Testis (tissue), 3 donors: ENCODE data around the gene FAF1. TPM values are rescaled to one million over a fixed set of nuclear protein-coding genes. Genes with fewer than 3 reads are reported as not detected.
A peak's percentile ranks its signal among the peaks of the same experiment; 100 is the strongest.

Experiments
- DNase-seq: peaks from one replicate; pipeline ENCODE4 v3.0.0-alpha.2; 2019
- H3K27ac ChIP-seq, 2 donors: fragments of 200-600 bp; sonication (generic); one replicate each; pipeline ENCODE4 v1.5.1; 2019
- H3K27me3 ChIP-seq: fragments of 200-600 bp; sonication (generic); one replicate; pipeline ENCODE4 v1.5.1; 2019
- H3K36me3 ChIP-seq: fragments of 200-600 bp; sonication (generic); one replicate; pipeline ENCODE4 v1.5.1; 2017; ENCODE audit warnings: low read depth; ENCODE audit errors: missing control alignments
- H3K4me1 ChIP-seq: fragments of 200-600 bp; sonication (generic); one replicate; pipeline ENCODE4 v1.5.1; 2019
- H3K4me3 ChIP-seq, 2 donors: fragments of 200-600 bp; sonication (generic); one replicate each; pipeline ENCODE4 v1.5.1; 2017 to 2019
- H3K9me3 ChIP-seq: fragments of 200-600 bp; sonication (generic); one replicate; pipeline ENCODE4 v1.5.1; 2017
- CTCF ChIP-seq, 3 experiments: fragments of 450-650 bp in 2 of 3; fragments of 200-600 bp in 1 of 3; sonication (generic) in 1 of 3; IDR thresholded peaks; one replicate each; pipeline ENCODE4 v1.5.1; 2016 to 2019; ENCODE audit warnings: antibody characterized with exemption in 3 of 3, mild to moderate bottlenecking in 2 of 3, moderate library complexity in 1 of 3
- POLR2A ChIP-seq: fragments of 450-650 bp; IDR thresholded peaks from one replicate; pipeline ENCODE4 v1.6.1; 2017; ENCODE audit warnings: antibody characterized with exemption, mild to moderate bottlenecking, moderate library complexity
- WGBS, 2 donors: methylation state at CpG; one replicate each; pipeline ENCODE4 v1.1.5; 2018; 5-methylcytosine and 5-hydroxymethylcytosine counted together
- intact Hi-C: fragments of 100-400 bp; cut with DNase I; formaldehyde crosslinking; loops from one replicate; pipeline ENCODE4 v1.15.1; 2023; ENCODE audit warnings: low total_unique reads
- polyA plus RNA-seq: library from polyadenylated mRNA; stranded (reverse); fragments of 350-450 nt; fragmentation: Illumina TruSeq; extraction: RNeasy Lipid Tissue Mini Kit (QIAGEN cat#74804); gene quantifications from one replicate; pipeline ENCODE4 v1.2.3, GENCODE V29; 2014; ENCODE audit warnings: low read depth, low replicate concordance; ENCODE audit not compliant: insufficient read depth
- total RNA-seq, 2 donors: library from RNA; depleted of rRNA; stranded (reverse); fragments of >200 nt; gene quantifications; one replicate each; pipeline ENCODE4 v1.2.3, GENCODE V29; 2016

The FAF1 gene
- total and polyA plus RNA-seq, 3 donors from 2014 or later: 46.5 to 236 (median 61.6) TPM

- DNase-seq: no peak
- no peak overlapping the region for H3K27ac ChIP-seq
- intact Hi-C loops: no loop called here
These were observed 30.6 kb downstream of the FAF1 start for GRCh38 chr1:50929376-50929958.

GRCh38 chr1:50923564-50923963 lies 36.5 kb downstream of the FAF1 start:
- H3K9me3 ChIP-seq: no peaks in the 10 kb centered on the region
- TF ChIP-seq CTCF (IDR thresholded peaks at IDR 0.05) (no peak), POLR2A (no peak)
- intact Hi-C loops: no loop called here
- H3K4me1 ChIP-seq: no peaks in the 10 kb centered on the region
- H3K27ac ChIP-seq: no peak overlapping the region
- DNase-seq: no peak
- H3K27me3 ChIP-seq: no peaks in the 10 kb centered on the region
- H3K36me3 ChIP-seq: no peaks in the 10 kb centered on the region
- 90 to 100% methylated on average over 1 of the region's 1 CpG for WGBS, 2 donors
- no peak overlapping the region for H3K4me3 ChIP-seq

More at GRCh38 chr1:50929376-50929958, 30.6 kb downstream of the FAF1 start:
- TF ChIP-seq POLR2A: no peak
- TF ChIP-seq CTCF (IDR thresholded peaks at IDR 0.05): peak; percentile 5 to 53 (median 13)
- Histone ChIP-seq H3K27me3 (no peaks in the 10 kb centered on the region), H3K4me3 (no peak overlapping the region), H3K36me3 (no peaks in the 10 kb centered on the region), H3K9me3 (no peaks in the 10 kb centered on the region), H3K4me1 (no peaks in the 10 kb centered on the region)
- 50 to 60% methylated on average over 2 of the region's 2 CpGs for WGBS, 2 donors

- Histone ChIP-seq H3K36me3 (no peaks in the 10 kb centered on the region), H3K4me1 (no peaks in the 10 kb centered on the region), H3K4me3 (no peak overlapping the region), H3K9me3 (no peaks in the 10 kb centered on the region), H3K27ac (no peak overlapping the region), H3K27me3 (no peaks in the 10 kb centered on the region)
- DNase-seq: no peak
- TF ChIP-seq CTCF (IDR thresholded peaks at IDR 0.05): no peak
- no peak for TF ChIP-seq POLR2A
- intact Hi-C loops: no loop called here
- 87% methylated on average over 4 of the region's 4 CpGs for WGBS, 2 donors
These were observed 39.0 kb downstream of the FAF1 start for GRCh38 chr1:50921029-50921428.

- no peaks in the 10 kb centered on the region for H3K9me3 ChIP-seq
- H3K27ac ChIP-seq: no peak overlapping the region
- H3K27me3 ChIP-seq: no peaks in the 10 kb centered on the region
- TF ChIP-seq CTCF (IDR thresholded peaks at IDR 0.05) (no peak), POLR2A (no peak)
- H3K4me1 ChIP-seq: no peaks in the 10 kb centered on the region
- intact Hi-C loops: no loop called here
- no peaks in the 10 kb centered on the region for H3K36me3 ChIP-seq
- H3K4me3 ChIP-seq: no peak overlapping the region
- WGBS, 2 donors: 94 to 96% methylated on average over 1 of the region's 1 CpG
- DNase-seq: no peak
These were observed 39.7 kb downstream of the FAF1 start for GRCh38 chr1:50920409-50920808.
